ENCODE measurements around the gene PRXL2B. TPM values are rescaled to one million over a fixed set of nuclear protein-coding genes. Genes with fewer than 3 reads are reported as not detected.
A peak's percentile ranks its signal among the peaks of the same experiment; 100 is the strongest.
"Not testable (repeated sequence)": the region's sequence is repeated elsewhere in the genome, so short reads cannot be mapped to it uniquely, and the experiment has no call there.

PRXL2B gene
- total RNA-seq, 1 donor from 2014 or later, result 10.0 TPM

DNA sequence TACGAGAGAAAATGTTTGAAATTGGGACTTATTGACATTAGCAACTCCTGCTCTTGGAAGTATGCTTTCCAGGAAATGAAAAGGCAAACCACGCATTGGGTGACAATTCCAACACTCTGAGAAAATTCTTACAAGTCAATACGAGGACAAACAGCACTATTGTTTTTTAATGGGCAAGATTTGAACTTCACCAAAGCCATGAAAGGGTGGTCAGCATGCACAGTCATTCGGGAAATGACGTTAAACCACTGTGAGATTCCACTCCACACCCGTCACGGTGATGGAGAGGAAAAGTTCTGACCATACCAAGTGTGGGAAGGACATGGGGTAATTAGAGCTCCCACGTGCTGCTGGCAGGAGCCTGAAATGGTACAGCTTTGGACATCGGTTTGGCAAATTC lies 12.2 kb upstream of the PRXL2B start:
- H3K79me2 ChIP-seq (ENCODE audit: low read depth), result no peaks in the 10 kb centered on the region
- H3K36me3 ChIP-seq, result no peaks in the 10 kb centered on the region
- H3F3A ChIP-seq (ENCODE audit: low read depth), result no peaks in the 10 kb centered on the region
- H3K4me3 ChIP-seq, result no peak overlapping the region
- H3K27me3 Mint-ChIP-seq (ENCODE audit: insufficient read depth, low read depth), result peaks cover 10% of the 10 kb centered on the region
- no peak overlapping the region for H3K27ac Mint-ChIP-seq
- no peak overlapping the region for H3K27ac ChIP-seq
- DNase-seq (ENCODE audit: low spot score), result no peak
- TF ChIP-seq EZH2phosphoT487 (IDR thresholded peaks at IDR 0.05), result no peak
- TF ChIP-seq EZH2 (IDR thresholded peaks at IDR 0.05), result no peak
- no peak for TF ChIP-seq CTCF (IDR thresholded peaks at IDR 0.05)
- no peaks in the 10 kb centered on the region for H3K9me3 ChIP-seq (ENCODE audit: low read depth)
- peaks cover 20% of the 10 kb centered on the region for H3K4me1 Mint-ChIP-seq
- no peaks in the 10 kb centered on the region for H3K36me3 Mint-ChIP-seq
- H3K9me3 Mint-ChIP-seq, result peaks cover 14% of the 10 kb centered on the region
- H3K27me3 ChIP-seq, result no peaks in the 10 kb centered on the region
- H3K4me3 Mint-ChIP-seq, result no peak overlapping the region
- H4K20me1 ChIP-seq (ENCODE audit: low read depth), result no peaks in the 10 kb centered on the region
- H3K4me1 ChIP-seq, result no peaks in the 10 kb centered on the region
- no peak overlapping the region for H3K4me2 ChIP-seq
- no peak overlapping the region for H3K9ac ChIP-seq
- H2AFZ ChIP-seq (replicated peaks), result no peak overlapping the region

- peak overlapping the region; percentile 60 for H3K27ac Mint-ChIP-seq
These were observed 10.5 kb upstream of the PRXL2B start for GRCh38 chr1:2575801-2576663.

DNA sequence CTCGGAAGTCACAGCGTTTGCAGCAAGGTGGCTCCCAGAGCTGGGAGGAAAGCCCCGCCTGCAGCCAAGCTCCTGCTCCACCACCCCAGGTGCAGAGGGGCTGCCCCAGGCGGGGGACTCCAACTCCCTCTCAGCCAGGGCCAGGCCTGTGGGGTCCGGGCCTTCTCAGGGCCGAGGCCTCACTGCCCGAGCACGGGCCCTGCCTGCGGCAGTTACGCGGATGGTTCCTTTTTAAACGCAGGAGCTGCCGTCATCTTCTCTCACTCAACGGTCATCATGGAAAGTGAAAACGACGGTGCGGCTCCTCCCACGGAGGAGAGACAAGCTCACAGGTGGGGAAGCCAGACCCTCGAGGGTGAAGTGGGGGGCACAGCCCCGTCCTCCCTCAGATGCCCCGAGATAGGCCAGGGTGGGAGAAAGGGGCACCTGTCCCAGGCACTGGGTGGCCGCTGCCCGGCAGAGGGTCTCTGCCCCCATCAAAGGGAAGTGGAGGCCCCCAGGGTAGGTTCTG lies 9.0 kb upstream of the PRXL2B start:
- H3F3A ChIP-seq (ENCODE audit: low read depth); DNase-seq (ENCODE audit: low spot score); H4K20me1 ChIP-seq (ENCODE audit: low read depth); H3K4me3 Mint-ChIP-seq; H2AFZ ChIP-seq (replicated peaks); H3K4me3 ChIP-seq; H3K27me3 Mint-ChIP-seq (ENCODE audit: insufficient read depth, low read depth); H3K79me2 ChIP-seq (ENCODE audit: low read depth); H3K36me3 Mint-ChIP-seq; H3K36me3 ChIP-seq; H3K4me1 ChIP-seq; H3K4me2 ChIP-seq; H3K27ac Mint-ChIP-seq; H3K27ac ChIP-seq; H3K9ac ChIP-seq; H3K9me3 ChIP-seq (ENCODE audit: low read depth); H3K27me3 ChIP-seq: not testable (repeated sequence)
- Mint-ChIP-seq H3K9me3 (peaks cover 13% of the 10 kb centered on the region), H3K4me1 (peaks cover 26% of the 10 kb centered on the region)

More at GRCh38 chr1:2575801-2576663, 10.5 kb upstream of the PRXL2B start:
- no peak overlapping the region for H3K9ac ChIP-seq
- DNase-seq (ENCODE audit: low spot score), result no peak
- H3K27ac ChIP-seq, result no peak overlapping the region
- H3K4me1 ChIP-seq, result no peaks in the 10 kb centered on the region
- no peaks in the 10 kb centered on the region for H4K20me1 ChIP-seq (ENCODE audit: low read depth)
- no peaks in the 10 kb centered on the region for H3K36me3 ChIP-seq
- no peaks in the 10 kb centered on the region for H3F3A ChIP-seq (ENCODE audit: low read depth)
- H3K27me3 ChIP-seq, result no peaks in the 10 kb centered on the region
- H3K4me2 ChIP-seq, result no peak overlapping the region
- no peaks in the 10 kb centered on the region for H3K79me2 ChIP-seq (ENCODE audit: low read depth)
- H3K4me3 Mint-ChIP-seq, result no peak overlapping the region
- no peak overlapping the region for H3K4me3 ChIP-seq
- TF ChIP-seq EZH2phosphoT487 (IDR thresholded peaks at IDR 0.05) (no peak), EZH2 (IDR thresholded peaks at IDR 0.05) (no peak), CTCF (IDR thresholded peaks at IDR 0.05) (no peak)
- H3K27me3 Mint-ChIP-seq (ENCODE audit: insufficient read depth, low read depth), result peaks cover 8% of the 10 kb centered on the region
- no peaks in the 10 kb centered on the region for H3K9me3 ChIP-seq (ENCODE audit: low read depth)
- H3K4me1 Mint-ChIP-seq, result peaks cover 22% of the 10 kb centered on the region
- H3K9me3 Mint-ChIP-seq, result peaks cover 14% of the 10 kb centered on the region
- no peak overlapping the region for H2AFZ ChIP-seq (replicated peaks)
- H3K36me3 Mint-ChIP-seq, result no peaks in the 10 kb centered on the region

- no peak overlapping the region for H3K27ac ChIP-seq
- no peaks in the 10 kb centered on the region for H3K79me2 ChIP-seq (ENCODE audit: low read depth)
- no peak overlapping the region for H3K4me3 Mint-ChIP-seq
- no peak overlapping the region for H3K4me2 ChIP-seq
- DNase-seq (ENCODE audit: low spot score), result no peak
- no peaks in the 10 kb centered on the region for H3K27me3 ChIP-seq
- peaks cover 8% of the 10 kb centered on the region for H3K27me3 Mint-ChIP-seq (ENCODE audit: insufficient read depth, low read depth)
- no peaks in the 10 kb centered on the region for H3K9me3 ChIP-seq (ENCODE audit: low read depth)
- H3F3A ChIP-seq (ENCODE audit: low read depth), result peaks cover under 1% of the 10 kb centered on the region
- peaks cover 28% of the 10 kb centered on the region for H3K4me1 Mint-ChIP-seq
- no peak overlapping the region for H3K4me3 ChIP-seq
- no peak for TF ChIP-seq CTCF (IDR thresholded peaks at IDR 0.05)
- TF ChIP-seq EZH2phosphoT487 (IDR thresholded peaks at IDR 0.05), result no peak
- TF ChIP-seq EZH2 (IDR thresholded peaks at IDR 0.05), result no peak
- H4K20me1 ChIP-seq (ENCODE audit: low read depth), result no peaks in the 10 kb centered on the region
- peaks cover 3% of the 10 kb centered on the region for H3K4me1 ChIP-seq
- no peak overlapping the region for H3K9ac ChIP-seq
- H3K36me3 ChIP-seq, result no peaks in the 10 kb centered on the region
- peak overlapping the region; percentile 23 for H3K27ac Mint-ChIP-seq
- peak overlapping the region; percentile 55 for H2AFZ ChIP-seq (replicated peaks)
- H3K36me3 Mint-ChIP-seq, result no peaks in the 10 kb centered on the region
- peaks cover 5% of the 10 kb centered on the region for H3K9me3 Mint-ChIP-seq
These were observed 7.8 kb upstream of the PRXL2B start for GRCh38 chr1:2578758-2579118.

All from neural progenitor cell (in vitro differentiated cells).